Hindlimb muscle (tissue), 1 donor: ENCODE results near the gene LRRC36. TPM values are rescaled to one million over a fixed set of nuclear protein-coding genes. Genes with fewer than 3 reads are reported as not detected.

Source experiments
- DNase-seq: peaks from one replicate; pipeline ENCODE4 v3.0.0-alpha.2; 2013
- polyA plus RNA-seq: library from polyadenylated mRNA; unstranded; fragments of 120-200 nt; gene quantifications from one replicate; pipeline ENCODE4 v1.2.1, GENCODE V29; 2013; ENCODE audit not compliant: insufficient read length

LRRC36 gene
- polyA plus RNA-seq, 1 donor = 0.50 TPM

DNA sequence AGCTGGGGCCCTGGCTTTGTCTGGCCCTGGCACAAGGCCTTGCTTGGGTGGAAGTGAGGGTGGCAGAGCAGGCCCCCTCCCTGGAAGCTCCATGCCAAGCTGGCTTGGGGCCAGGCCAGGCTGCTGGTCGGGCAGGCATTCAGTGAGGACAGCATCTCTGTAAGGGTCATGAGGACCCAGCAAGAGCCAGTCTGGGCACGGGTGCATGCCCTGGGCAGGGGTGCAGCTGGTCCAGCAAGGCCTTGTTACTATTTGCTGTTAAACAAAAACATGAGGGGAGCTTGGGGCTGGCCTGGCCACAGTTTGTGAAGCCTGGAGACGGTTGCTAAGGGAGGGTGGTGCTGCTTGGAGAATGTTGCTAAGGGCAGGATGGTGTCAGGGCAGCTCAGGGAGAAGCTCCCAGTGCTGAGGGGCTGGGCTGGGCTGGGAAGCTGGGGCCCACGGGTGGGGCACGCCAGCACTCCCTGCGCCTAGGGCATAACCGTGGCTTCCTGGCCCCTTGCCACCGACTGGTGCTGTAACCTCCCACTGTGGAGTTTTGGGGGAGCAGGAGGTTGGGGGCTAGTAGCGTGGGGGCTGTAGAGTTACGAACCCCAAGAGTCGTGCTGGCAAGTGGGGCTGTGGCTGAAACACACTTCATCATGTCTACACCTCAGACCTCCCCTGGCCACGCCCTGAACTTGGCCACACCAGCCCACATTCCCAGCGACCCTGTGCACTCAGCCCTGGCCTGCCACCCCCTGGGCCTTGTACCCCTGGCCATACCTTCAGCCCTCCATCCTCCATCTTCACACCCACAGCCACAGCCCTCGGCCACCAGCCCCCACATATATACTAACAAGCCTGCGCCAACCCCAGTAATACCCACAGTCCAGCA lies 65.0 kb downstream of the LRRC36 start:
- no peak for DNase-seq

- DNase-seq = no peak
Measured at GRCh38 chr16:67392301-67393059, 65.9 kb downstream of the LRRC36 start.

DNA sequence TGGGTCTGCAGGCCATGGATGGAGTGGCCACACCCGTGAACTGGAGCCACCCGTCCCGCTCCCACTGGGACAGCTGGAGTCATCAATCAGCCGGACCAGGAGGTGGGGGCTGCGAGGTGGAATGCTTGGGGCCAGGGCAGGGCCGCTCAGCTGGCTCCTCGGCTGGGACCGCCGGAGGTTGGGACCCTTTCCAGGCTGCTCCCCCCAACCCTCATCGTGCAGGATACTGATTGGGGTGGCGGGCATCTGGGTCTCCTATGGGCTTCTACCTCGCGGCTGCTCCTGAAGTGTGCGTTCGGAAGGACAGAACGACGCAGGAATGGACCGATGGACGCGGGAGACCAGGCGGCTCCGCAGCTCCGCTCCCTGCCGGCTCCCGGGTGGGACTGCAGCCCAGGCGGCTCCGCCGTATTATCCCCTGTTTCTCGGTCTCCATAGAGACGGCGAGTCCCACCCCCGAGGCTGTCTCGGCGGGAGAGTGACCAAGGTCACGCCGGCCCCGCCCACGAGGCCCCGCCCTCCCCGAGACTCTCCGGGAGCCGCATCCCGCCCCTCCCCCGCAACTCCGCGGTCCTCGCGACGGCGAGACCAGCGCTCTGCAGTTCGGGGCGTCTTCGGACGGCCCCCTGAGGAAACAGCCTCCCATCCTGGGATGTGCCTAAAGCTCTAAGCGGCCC lies 66.6 kb downstream of the LRRC36 start, which contains the start of gene TPPP3:
Gene TPPP3, minus strand, starts transcription at position 388 of the 677 bp plus-strand sequence. CDS start 2,387 bp downstream, outside the sequence.
- peak; percentile 88 for DNase-seq

- no peak for DNase-seq
Measured at GRCh38 chr16:67393788-67394154, 67.2 kb downstream of the LRRC36 start.

GRCh38 chr16:67394155-67395104 lies 67.8 kb downstream of the LRRC36 start:
- DNase-seq = no peak

- DNase-seq = no peak
Measured at GRCh38 chr16:67395105-67395457, 68.5 kb downstream of the LRRC36 start.

DNA sequence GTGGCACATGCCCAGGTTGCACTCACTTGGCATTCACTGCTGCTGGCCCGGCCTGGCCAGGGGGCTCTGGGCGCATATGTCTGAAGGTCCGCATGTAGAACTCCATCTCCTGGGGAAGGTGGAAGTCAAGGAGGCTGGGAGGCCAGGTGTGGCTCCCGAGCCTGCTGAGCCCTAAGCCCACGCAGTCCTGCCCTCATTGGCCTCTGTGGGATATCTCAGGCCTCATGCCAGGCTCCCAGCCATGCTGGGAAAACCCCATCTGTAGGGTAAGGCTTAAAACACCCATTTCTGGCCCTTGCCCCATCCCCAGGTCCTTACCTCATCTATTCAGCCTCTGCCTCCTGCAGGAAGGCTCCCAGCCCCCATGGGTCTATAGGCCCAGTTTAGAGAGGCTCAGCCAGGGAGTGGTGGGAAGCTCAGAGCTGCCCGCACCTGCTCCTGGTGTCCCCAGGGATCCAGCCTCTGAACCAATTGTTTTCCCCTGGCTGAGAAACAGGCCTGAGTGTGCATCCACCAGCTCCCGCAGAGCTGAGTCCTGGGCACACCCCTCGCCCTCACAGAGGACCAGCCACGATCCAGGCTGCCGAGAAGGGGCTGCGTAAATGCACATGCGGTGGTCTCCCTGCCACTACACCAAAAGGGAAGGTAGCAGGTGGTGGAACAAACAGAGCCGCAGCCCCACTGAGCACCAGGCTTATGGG lies 69.0 kb downstream of the LRRC36 start:
- no peak for DNase-seq

DNA sequence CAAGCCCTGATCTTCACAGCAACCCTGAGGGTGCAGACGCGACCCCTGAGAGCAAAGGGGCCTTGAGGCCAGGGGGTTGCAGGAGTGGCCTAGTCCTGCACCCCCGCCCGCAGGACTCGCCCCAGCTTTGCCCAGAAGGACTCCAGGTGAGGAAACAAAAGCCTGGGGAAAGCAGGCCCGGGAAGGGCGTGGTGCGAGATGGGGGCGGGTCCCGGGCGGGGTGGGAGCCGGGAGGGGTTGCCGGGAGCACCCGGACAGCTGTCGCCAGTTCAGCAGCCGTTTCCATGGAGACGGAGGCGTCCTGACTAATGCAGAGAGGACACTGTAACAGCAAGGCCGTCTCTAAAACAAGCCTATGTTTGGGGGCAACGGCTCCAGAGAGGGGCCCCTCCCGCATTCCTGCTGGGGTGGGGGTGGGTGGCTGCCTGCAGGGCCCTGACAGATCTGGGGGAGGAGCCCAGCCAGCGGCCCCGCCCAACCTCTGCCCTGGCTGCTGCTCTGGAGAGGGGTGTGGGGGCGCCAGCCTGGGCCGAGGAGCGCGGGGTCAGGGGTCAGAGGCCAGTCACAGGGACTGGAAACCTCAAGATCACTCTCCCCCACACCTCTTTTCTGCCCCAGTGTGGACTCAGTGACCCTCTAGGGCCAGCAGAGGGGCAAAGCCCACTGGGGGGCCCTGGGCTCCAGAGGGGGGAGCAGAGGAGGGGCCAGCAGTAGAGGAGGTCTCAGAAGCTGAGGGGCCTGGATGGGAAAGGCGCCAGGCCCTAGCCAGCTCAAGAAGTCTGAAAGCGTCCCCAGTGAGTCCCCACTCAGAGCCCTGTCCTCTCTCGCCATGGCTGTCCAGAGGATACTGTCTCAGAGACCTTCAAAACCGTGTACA lies 69.8 kb downstream of the LRRC36 start:
- peak; percentile 86 for DNase-seq

GRCh38 chr16:67397036-67397801 lies 70.6 kb downstream of the LRRC36 start:
- no peak for DNase-seq

DNA sequence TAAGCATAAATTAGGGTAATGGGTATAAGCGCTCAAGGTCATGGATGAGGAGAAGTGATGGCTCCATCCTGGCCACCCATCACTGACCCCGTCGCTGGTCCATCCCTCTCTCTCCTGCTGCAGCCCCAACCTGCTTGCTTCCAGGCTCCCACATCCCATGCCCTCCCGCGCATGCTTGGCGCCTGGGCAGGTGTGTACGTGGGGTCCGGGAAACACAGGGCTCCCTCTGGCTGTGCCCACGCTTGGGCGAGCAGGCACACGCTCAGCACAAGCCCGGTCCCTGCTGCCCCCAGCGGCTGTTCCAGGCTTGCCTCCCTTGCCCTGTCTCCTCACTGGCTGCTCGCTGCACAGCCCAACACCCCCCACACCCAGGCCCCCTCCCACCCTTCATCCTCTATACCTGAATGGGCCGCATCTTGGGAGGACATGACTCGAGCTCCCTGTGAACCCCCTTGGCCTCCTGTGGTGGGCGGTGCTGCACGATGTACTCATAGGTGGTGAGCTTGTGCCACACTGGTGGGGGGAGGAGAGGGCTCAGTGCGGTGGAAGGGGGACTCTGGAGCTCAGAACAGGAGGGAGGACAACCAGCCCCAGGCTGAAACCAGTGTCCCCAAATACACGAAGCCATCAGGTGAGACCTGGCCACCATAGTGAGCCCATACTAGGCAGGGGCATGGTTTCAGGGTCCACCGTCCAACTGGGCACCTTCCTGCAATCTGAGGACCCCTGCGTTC lies 71.4 kb downstream of the LRRC36 start:
- no peak for DNase-seq

DNA sequence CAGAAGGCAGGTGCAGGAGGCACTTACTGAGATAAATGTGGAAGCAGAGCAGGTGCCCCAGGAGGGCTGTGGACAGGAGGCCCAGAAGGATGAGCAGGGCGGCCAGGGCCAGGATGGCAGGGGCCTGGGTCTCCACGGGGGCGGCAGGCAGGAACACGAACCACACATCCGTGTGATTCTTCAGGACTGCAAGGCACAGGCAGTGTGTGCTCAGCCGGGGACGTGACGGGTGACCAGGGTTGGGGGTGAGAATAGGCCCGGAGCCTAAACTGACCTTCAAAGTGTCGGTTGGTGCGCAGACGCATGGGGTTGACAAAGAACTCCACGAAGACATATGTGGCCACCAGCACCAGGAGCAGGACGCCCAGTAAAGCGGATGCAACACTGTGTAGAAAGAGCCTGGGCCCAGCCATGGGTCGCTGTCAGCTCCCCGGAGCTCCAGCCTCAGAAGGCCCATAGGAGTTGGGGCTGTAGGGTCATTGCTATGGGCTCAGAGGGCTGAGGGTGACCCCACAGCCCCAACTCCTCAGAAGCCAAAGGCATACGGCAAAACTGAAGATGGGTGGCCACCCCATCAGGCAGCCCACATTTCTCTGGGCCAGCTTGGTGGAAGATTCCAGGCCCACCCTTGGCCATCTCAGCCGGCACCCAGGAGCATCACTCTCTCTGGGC lies 72.1 kb downstream of the LRRC36 start:
- no peak for DNase-seq

DNA sequence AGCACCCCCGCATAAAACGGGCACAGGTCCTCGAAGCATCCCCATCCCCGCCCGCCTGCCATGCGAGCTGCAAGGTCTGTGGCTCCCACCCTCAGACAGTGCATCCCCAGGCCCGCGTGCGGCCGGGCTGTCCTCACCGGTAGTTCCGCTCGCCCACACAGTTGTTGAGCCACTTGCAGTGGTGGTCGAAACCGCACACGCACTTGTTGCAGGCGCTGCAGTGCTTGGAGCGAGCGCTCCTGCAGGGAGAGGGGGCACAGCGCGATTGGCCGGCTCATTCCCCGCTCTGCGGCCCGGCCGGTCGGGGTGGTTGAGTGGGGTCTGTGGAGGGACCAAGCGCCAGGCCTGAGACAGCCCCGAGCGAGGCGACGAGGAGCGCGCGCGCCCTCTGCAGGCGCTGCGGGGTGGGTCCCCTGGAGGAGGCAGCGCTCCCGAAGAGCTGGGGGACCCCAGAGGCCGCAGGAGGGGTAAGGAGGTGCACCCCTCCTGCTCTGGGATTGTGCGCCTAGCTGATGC lies 72.7 kb downstream of the LRRC36 start:
- peak; percentile 61 for DNase-seq

DNA sequence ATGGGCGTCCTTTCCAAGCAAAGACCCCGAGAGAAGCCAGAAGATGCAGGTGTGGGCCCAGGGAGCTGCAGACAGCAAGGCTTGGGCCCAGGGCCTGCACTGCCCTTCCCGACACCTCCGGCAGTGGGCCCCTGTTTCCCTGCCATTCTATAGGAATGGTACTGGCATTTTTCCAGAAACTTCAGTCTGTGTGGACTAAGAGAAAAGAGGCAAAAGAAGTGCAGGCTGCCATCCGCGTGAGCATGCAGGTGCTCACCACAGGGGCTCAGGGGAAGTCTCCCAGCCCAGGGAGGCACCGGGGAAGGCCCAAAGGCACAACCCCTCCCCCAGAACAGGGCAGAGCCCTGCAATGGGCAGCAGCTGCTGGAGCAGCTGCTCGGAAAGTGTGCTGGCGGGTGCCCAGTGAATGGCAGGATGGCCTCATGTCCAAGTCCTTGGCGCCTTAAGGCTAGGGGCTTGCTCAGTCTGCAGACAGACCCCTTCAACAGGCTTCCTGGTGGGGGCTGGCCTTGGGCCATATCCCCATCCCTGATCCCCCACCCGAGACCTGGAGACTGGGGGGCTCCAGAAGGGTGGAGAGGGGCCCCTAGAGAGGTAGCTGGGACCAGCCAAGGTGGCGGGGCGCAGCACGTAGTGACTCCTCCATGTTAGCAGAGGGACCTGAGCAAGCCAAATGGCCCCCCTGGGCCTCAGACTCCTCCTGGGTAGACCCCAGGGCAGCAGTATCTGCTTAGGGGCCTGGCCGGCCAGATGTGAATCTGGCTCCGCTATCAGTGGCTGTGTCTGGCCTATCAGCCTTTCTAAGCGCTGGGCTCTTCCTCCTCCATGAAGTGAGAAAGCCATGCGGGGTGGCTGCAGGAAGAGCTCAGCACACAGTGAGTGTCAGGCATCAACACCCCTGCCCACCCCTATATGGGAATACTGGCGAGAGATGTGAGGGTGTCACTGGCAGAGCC lies 73.4 kb downstream of the LRRC36 start:
- DNase-seq = no peak

GRCh38 chr16:67400901-67401300 lies 74.3 kb downstream of the LRRC36 start:
- no peak for DNase-seq

DNA sequence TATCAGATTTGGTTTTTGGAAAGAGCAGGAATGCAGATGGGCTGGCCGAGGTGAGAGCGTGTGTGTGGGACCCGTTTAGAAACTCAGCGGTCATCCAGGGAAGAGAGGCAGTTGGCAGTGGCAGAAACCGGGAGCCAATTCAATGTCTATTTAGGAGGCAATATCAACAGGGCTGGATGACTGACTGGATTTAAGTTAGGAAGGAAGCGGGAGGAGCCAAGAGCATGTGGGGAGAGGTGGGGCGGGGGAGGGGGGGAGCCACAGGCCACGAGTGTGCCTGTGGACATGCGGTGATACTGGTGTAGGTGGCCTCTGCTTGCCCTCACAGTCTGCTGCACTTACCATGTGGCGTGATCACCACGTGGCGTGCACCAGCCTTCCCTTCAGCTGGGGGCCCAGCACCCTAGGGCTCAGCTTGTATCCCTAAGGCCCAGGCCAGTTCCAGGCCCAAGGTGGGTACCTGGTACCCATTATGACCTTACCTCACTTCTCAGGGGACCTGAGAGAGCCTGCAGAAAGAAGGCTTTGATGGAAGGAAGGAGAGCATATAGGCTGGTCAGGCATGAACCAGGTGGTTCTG lies 77.5 kb downstream of the LRRC36 start:
- DNase-seq = no peak

GRCh38 chr16:67404740-67405226 lies 78.2 kb downstream of the LRRC36 start:
- DNase-seq = no peak
